Measurements from ENCODE around the gene YIPF2.
"Not testable (repeated sequence)": the region's sequence is repeated elsewhere in the genome, so short reads cannot be mapped to it uniquely, and the experiment has no call there.

YIPF2 gene
- 13.3 to 27.9 reads per million in 2 donors for total RNA-seq

- DNase-seq: peak; percentile 86
Measured at GRCh38 chr19:10928563-10929401, at the start of gene YIPF2, which contains the start of gene TIMM29. TSS of gene YIPF2 (minus strand) at chr19:10928639. CDS start at chr19:10928410, 229 bp downstream. TSS of gene TIMM29 (plus strand) at chr19:10928811. CDS start at chr19:10928823, 12 bp downstream.

GRCh38 chr19:10977742-10978092, 49.3 kb upstream of the YIPF2 start:
- no peak for DNase-seq

- DNase-seq: no peak
Measured at GRCh38 chr19:10976131-10976892, 47.9 kb upstream of the YIPF2 start.

- DNase-seq: no peak
Measured at GRCh38 chr19:10975374-10976130, 47.1 kb upstream of the YIPF2 start.

- DNase-seq: no peak
Measured at GRCh38 chr19:10971107-10971726, 42.8 kb upstream of the YIPF2 start.

GRCh38 chr19:10968527-10969135, 40.2 kb upstream of the YIPF2 start:
- no peak for DNase-seq

GRCh38 chr19:10966809-10967208, 38.4 kb upstream of the YIPF2 start:
- DNase-seq: no peak

- DNase-seq: no peak
Measured at GRCh38 chr19:10965398-10965797, 37.0 kb upstream of the YIPF2 start.

GRCh38 chr19:10964903-10965302, 36.5 kb upstream of the YIPF2 start:
- DNase-seq: no peak

GRCh38 chr19:10963865-10964264, 35.4 kb upstream of the YIPF2 start:
- DNase-seq: no peak

- DNase-seq: no peak
Measured at GRCh38 chr19:10962863-10963262, 34.4 kb upstream of the YIPF2 start.

GRCh38 chr19:10961073-10961860, 32.8 kb upstream of the YIPF2 start:
- DNase-seq: no peak

GRCh38 chr19:10960314-10961072, 32.1 kb upstream of the YIPF2 start, which contains the start of gene SMARCA4:
TSS of gene SMARCA4 (plus strand) at chr19:10961030. CDS start at chr19:10984152, 23,122 bp downstream.
- peak; percentile 97 for DNase-seq

GRCh38 chr19:10959277-10959968, 31.0 kb upstream of the YIPF2 start:
- DNase-seq: not testable (repeated sequence)

- no peak for DNase-seq
Measured at GRCh38 chr19:10952809-10953208, 24.4 kb upstream of the YIPF2 start.

GRCh38 chr19:10946958-10947657, 18.7 kb upstream of the YIPF2 start:
- DNase-seq: no peak

GRCh38 chr19:10945264-10945663, 16.8 kb upstream of the YIPF2 start:
- DNase-seq: no peak

- not testable (repeated sequence) for DNase-seq
Measured at GRCh38 chr19:10943412-10943811, 15.0 kb upstream of the YIPF2 start.

- DNase-seq: not testable (repeated sequence)
Measured at GRCh38 chr19:10941649-10942048, 13.2 kb upstream of the YIPF2 start.
